ENCODE results near the gene MAST1. TPM values are rescaled to one million over a fixed set of nuclear protein-coding genes. Genes with fewer than 3 reads are reported as not detected.
A peak's percentile ranks its signal among the peaks of the same experiment; 100 is the strongest.

MAST1 gene
- total RNA-seq (2021; ENCODE audit: unreplicated experiment) (28.9 TPM), Bru-seq, nascent RNA (percentile 55 among the genes with signal in this experiment), BruChase-seq, experiment 1, labeled RNA remaining after a 6-hour chase (percentile 59 among the genes with signal in this experiment), BruChase-seq, experiment 2, labeled RNA remaining after a 2-hour chase (percentile 60 among the genes with signal in this experiment)
- 30.8 and 32.0 TPM in 2 replicates for polyA plus RNA-seq (2012)
- long read RNA-seq, transcript MAST1-206 (6 exons, 959 nt): major isoform, 5 of 51 reads
- long read RNA-seq, partial matches to known transcripts: 30 of 51 reads
- long read RNA-seq, other reads (novel, unspliced or antisense): 14 of 51 reads

- TF ChIP-seq, protein P1, sequence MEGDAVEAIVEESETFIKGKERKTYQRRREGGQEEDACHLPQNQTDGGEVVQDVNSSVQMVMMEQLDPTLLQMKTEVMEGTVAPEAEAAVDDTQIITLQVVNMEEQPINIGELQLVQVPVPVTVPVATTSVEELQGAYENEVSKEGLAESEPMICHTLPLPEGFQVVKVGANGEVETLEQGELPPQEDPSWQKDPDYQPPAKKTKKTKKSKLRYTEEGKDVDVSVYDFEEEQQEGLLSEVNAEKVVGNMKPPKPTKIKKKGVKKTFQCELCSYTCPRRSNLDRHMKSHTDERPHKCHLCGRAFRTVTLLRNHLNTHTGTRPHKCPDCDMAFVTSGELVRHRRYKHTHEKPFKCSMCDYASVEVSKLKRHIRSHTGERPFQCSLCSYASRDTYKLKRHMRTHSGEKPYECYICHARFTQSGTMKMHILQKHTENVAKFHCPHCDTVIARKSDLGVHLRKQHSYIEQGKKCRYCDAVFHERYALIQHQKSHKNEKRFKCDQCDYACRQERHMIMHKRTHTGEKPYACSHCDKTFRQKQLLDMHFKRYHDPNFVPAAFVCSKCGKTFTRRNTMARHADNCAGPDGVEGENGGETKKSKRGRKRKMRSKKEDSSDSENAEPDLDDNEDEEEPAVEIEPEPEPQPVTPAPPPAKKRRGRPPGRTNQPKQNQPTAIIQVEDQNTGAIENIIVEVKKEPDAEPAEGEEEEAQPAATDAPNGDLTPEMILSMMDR (IDR thresholded peaks at IDR 0.05 in 2 of 3, conservative IDR thresholded peaks at IDR 0.05 in 1 of 3; ENCODE audit: borderline replicate concordance in 1 of 3, insufficient read depth in 1 of 3, low read depth in 2 of 3, low read length in 2 of 3): peak in 2 of 3 experiments; percentile 45 to 53; a peak in 4 of 6 replicates
- TF ChIP-seq, protein P2, sequence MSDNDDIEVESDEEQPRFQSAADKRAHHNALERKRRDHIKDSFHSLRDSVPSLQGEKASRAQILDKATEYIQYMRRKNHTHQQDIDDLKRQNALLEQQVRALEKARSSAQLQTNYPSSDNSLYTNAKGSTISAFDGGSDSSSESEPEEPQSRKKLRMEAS (IDR thresholded peaks at IDR 0.05): no peak
- 0 out of 2 replicates have a peak, but pooled peaks have one; percentile 22 for TF ChIP-seq EGR1 (IDR thresholded peaks at IDR 0.05; ENCODE audit: low read depth)
- TF ChIP-seq SIN3A (IDR thresholded peaks at IDR 0.05; ENCODE audit: low read depth): no peak
- TF ChIP-seq SP1 (IDR thresholded peaks at IDR 0.05; ENCODE audit: low read depth): no peak
- ATAC-seq: peak; percentile 50
- intact Hi-C loops (cut with micrococcal nuclease): loop anchor here (5.0 kb wide), 2 partner anchors 36 to 121 kb away; partner anchors contain the start of genes PRDX2 and THSD8
- Histone ChIP-seq H3K9me3 (ENCODE audit: control insufficient read depth in 1 of 2, insufficient read depth in 1 of 2, low read depth in 1 of 2, low read length in 2 of 2) (no peaks in the 10 kb centered on the region), H3K9ac (ENCODE audit: low read length) (peak within 1 kb of the TSS; percentile 88), H3K9me2 (ENCODE audit: insufficient read depth) (no peaks in the 10 kb centered on the region), H3K27me3 (ENCODE audit: insufficient read depth, low read length) (no peaks in the 10 kb centered on the region), H3K4me1 (ENCODE audit: control insufficient read depth in 1 of 2, insufficient read depth in 2 of 2, low read length in 2 of 2) (peaks cover 39 to 67% of the 10 kb centered on the region in 2 experiments), H4K20me1 (ENCODE audit: insufficient read depth) (no peaks in the 10 kb centered on the region), H3K79me2 (ENCODE audit: insufficient read depth, low read length) (peaks cover 35% of the 10 kb centered on the region; the same call in 1 of the 2 replicates), H2AFZ (ENCODE audit: low read depth, low read length, poor library complexity, severe bottlenecking) (no peak within 1 kb of the TSS), H3K36me3 (ENCODE audit: control insufficient read depth in 1 of 2, insufficient read depth in 2 of 2, low read length in 2 of 2) (peaks cover under 1 to 3% of the 10 kb centered on the region in 2 experiments; a peak in 1 of 4 replicates), H3K4me2 (ENCODE audit: low read length) (peak within 1 kb of the TSS; percentile 91), H3K27ac (ENCODE audit: low read depth, low read length) (peak within 1 kb of the TSS; percentile 69), H3K4me3 (replicated peaks in 1 of 2; ENCODE audit: low read depth in 1 of 2, low read length in 2 of 2) (peak within 1 kb of the TSS; percentile 61 to 88)
- RAD21 ChIA-PET (ENCODE audit: low non-redundant PET in 1 of 2, low total read pairs in 2 of 2, uncharacterized antibody in 2 of 2, unreplicated experiment in 2 of 2): interaction anchor here in 1 of 2 experiments (0.7 kb wide), 1 partner anchor 170 kb away, joined by 7 read pairs; no protein-coding TSS in a partner anchor
- CTCF ChIA-PET: interaction anchor here (1.0 kb wide), 1 partner anchor 10 kb away, joined by 3 read pairs; no protein-coding TSS in a partner anchor
- DNase-seq (ENCODE audit: low read depth, low spot score): no peak
- POLR2A ChIA-PET: no interaction called here
- BruUV-seq (replicated peaks): no TSS peak
Observed at GRCh38 chr19:12838182-12838885, at the start of gene MAST1. TSS of gene MAST1 (plus strand) at chr19:12838515. CDS start at chr19:12838573, 58 bp downstream.
